GM12872 (cell line): ENCODE data around the gene KIF6.

ENCODE experiments used
- CTCF ChIP-seq: IDR thresholded peaks from 3 replicates; pipeline ENCODE4 v1.5.1; 2011; ENCODE audit warnings: low read depth, mild to moderate bottlenecking, low read length, moderate library complexity; ENCODE audit not compliant: insufficient read depth

KIF6 gene

GRCh38 chr6:39493174-39493573, 232.0 kb downstream of the KIF6 start:
- no peak for TF ChIP-seq CTCF

GRCh38 chr6:39490108-39490507, 235.1 kb downstream of the KIF6 start:
- no peak for TF ChIP-seq CTCF

GRCh38 chr6:39488255-39488879, 236.8 kb downstream of the KIF6 start:
- TF ChIP-seq CTCF = no peak

- no peak for TF ChIP-seq CTCF
Observed at GRCh38 chr6:39484276-39484675, 240.9 kb downstream of the KIF6 start.

- TF ChIP-seq CTCF = no peak
Observed at GRCh38 chr6:39476670-39477069, 248.5 kb downstream of the KIF6 start.

- no peak for TF ChIP-seq CTCF
Observed at GRCh38 chr6:39476151-39476550, 249.1 kb downstream of the KIF6 start.

GRCh38 chr6:39471954-39472659, 253.1 kb downstream of the KIF6 start:
- no peak for TF ChIP-seq CTCF
